ENCODE data around the gene EWSR1.

The EWSR1 gene

DNA sequence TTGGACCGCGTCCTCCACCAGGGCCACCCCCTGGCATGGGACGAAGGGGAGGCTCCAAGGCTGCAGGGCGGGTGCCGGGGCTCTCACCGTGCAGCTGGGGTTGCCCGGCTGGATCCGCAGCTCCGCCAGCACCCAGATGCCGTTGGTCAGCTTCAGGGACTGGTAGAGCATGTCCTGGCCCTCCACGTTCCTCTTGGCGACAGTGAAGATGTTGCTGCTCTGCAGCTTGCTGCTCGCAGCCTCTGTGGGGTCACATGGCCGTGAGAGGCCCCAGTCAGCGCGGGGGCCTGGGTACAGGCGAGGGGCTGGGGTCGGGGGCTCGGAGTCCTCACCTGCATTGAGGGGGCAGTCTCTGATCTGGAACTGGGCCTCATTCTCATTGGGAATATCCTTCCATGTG, 62.2 kb downstream of the EWSR1 start:
- DNase-seq (ENCODE audit: low read depth in 1 of 2, low spot score in 1 of 2), result no peak
- Histone ChIP-seq H3K27ac (replicated peaks) (no peak overlapping the region), H3K27me3 (ENCODE audit: insufficient read depth, poor library complexity, severe bottlenecking) (no peaks in the 10 kb centered on the region), H3K4me3 (replicated peaks; ENCODE audit: insufficient read depth, low read length) (no peak overlapping the region)
- TF ChIP-seq SPI1 (IDR thresholded peaks at IDR 0.05; ENCODE audit: borderline replicate concordance, low read depth), result no peak
- TF ChIP-seq POLR2AphosphoS5 (IDR thresholded peaks at IDR 0.05; ENCODE audit: low read depth), result no peak
- no peak for TF ChIP-seq GABPA (IDR thresholded peaks at IDR 0.05; ENCODE audit: low read depth)
- TF ChIP-seq, protein P1, sequence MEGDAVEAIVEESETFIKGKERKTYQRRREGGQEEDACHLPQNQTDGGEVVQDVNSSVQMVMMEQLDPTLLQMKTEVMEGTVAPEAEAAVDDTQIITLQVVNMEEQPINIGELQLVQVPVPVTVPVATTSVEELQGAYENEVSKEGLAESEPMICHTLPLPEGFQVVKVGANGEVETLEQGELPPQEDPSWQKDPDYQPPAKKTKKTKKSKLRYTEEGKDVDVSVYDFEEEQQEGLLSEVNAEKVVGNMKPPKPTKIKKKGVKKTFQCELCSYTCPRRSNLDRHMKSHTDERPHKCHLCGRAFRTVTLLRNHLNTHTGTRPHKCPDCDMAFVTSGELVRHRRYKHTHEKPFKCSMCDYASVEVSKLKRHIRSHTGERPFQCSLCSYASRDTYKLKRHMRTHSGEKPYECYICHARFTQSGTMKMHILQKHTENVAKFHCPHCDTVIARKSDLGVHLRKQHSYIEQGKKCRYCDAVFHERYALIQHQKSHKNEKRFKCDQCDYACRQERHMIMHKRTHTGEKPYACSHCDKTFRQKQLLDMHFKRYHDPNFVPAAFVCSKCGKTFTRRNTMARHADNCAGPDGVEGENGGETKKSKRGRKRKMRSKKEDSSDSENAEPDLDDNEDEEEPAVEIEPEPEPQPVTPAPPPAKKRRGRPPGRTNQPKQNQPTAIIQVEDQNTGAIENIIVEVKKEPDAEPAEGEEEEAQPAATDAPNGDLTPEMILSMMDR (IDR thresholded peaks at IDR 0.05; ENCODE audit: insufficient read depth, low read length), result no peak
- TF ChIP-seq, protein P2, sequence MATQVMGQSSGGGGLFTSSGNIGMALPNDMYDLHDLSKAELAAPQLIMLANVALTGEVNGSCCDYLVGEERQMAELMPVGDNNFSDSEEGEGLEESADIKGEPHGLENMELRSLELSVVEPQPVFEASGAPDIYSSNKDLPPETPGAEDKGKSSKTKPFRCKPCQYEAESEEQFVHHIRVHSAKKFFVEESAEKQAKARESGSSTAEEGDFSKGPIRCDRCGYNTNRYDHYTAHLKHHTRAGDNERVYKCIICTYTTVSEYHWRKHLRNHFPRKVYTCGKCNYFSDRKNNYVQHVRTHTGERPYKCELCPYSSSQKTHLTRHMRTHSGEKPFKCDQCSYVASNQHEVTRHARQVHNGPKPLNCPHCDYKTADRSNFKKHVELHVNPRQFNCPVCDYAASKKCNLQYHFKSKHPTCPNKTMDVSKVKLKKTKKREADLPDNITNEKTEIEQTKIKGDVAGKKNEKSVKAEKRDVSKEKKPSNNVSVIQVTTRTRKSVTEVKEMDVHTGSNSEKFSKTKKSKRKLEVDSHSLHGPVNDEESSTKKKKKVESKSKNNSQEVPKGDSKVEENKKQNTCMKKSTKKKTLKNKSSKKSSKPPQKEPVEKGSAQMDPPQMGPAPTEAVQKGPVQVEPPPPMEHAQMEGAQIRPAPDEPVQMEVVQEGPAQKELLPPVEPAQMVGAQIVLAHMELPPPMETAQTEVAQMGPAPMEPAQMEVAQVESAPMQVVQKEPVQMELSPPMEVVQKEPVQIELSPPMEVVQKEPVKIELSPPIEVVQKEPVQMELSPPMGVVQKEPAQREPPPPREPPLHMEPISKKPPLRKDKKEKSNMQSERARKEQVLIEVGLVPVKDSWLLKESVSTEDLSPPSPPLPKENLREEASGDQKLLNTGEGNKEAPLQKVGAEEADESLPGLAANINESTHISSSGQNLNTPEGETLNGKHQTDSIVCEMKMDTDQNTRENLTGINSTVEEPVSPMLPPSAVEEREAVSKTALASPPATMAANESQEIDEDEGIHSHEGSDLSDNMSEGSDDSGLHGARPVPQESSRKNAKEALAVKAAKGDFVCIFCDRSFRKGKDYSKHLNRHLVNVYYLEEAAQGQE (IDR thresholded peaks at IDR 0.05; ENCODE audit: insufficient replicate concordance, low read depth), result no peak

DNA sequence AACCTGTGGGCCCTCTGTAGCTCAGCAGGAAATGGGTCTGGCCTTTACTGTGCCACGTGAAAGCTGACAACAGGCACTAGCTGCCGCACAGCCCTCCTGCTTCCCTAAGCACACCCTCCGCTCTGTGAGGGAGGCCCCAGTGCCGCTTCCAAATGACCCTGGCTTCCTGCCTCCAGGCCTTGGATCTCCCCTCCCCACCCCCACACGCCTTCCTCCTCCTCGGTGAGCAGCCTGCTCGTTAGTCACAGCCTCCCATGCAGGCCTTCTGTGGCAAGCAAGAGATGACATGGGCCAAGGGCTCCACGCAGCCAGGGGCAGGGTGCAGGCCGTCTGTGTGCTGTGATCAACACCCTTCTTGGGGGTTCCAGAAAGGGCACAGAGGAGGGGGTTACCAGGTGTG, 62.7 kb downstream of the EWSR1 start:
- TF ChIP-seq, protein P1 (IDR thresholded peaks at IDR 0.05; ENCODE audit: insufficient read depth, low read length), result no peak
- TF ChIP-seq POLR2AphosphoS5 (IDR thresholded peaks at IDR 0.05; ENCODE audit: low read depth) (no peak), GABPA (IDR thresholded peaks at IDR 0.05; ENCODE audit: low read depth) (no peak), SPI1 (IDR thresholded peaks at IDR 0.05; ENCODE audit: borderline replicate concordance, low read depth) (no peak)
- TF ChIP-seq, protein P2 (IDR thresholded peaks at IDR 0.05; ENCODE audit: insufficient replicate concordance, low read depth), result no peak
- no peaks in the 10 kb centered on the region for H3K27me3 ChIP-seq (ENCODE audit: insufficient read depth, poor library complexity, severe bottlenecking)
- H3K4me3 ChIP-seq (replicated peaks; ENCODE audit: insufficient read depth, low read length), result no peak overlapping the region
- H3K27ac ChIP-seq (replicated peaks), result no peak overlapping the region
- no peak for DNase-seq (ENCODE audit: low read depth in 1 of 2, low spot score in 1 of 2)

DNA sequence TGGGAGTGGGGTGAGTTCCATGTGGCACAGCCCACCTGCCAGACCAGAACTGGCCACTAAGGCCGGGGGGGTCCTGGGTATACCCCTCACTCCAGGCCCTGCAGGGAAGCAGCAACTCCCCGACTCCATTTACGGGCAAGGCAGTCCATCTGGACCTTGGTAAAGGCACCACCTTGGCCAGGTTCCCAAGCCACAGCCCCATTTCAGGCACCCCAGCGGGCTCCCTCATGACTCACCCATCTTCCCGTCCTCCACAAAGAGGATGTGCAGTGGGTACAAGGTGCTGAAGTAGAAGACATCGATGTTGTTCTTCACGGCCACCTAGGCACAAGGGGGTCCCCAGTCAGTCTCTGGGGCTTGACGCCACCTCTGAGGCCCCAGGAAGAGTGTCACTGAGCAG, 63.1 kb downstream of the EWSR1 start:
- no peak overlapping the region for H3K27ac ChIP-seq (replicated peaks)
- no peak for DNase-seq (ENCODE audit: low read depth in 1 of 2, low spot score in 1 of 2)
- TF ChIP-seq, protein P1 (IDR thresholded peaks at IDR 0.05; ENCODE audit: insufficient read depth, low read length), result no peak
- TF ChIP-seq, protein P2 (IDR thresholded peaks at IDR 0.05; ENCODE audit: insufficient replicate concordance, low read depth), result no peak
- TF ChIP-seq POLR2AphosphoS5 (IDR thresholded peaks at IDR 0.05; ENCODE audit: low read depth) (no peak), SPI1 (IDR thresholded peaks at IDR 0.05; ENCODE audit: borderline replicate concordance, low read depth) (no peak), GABPA (IDR thresholded peaks at IDR 0.05; ENCODE audit: low read depth) (no peak)
- no peak overlapping the region for H3K4me3 ChIP-seq (replicated peaks; ENCODE audit: insufficient read depth, low read length)
- no peaks in the 10 kb centered on the region for H3K27me3 ChIP-seq (ENCODE audit: insufficient read depth, poor library complexity, severe bottlenecking)

All from HL-60 (cell line).